ENCODE results near the gene C4orf33. TPM values are rescaled to one million over a fixed set of nuclear protein-coding genes. Genes with fewer than 3 reads are reported as not detected.
"Not testable (repeated sequence)": the region's sequence is repeated elsewhere in the genome, so short reads cannot be mapped to it uniquely, and the experiment has no call there.

Gene C4orf33
- polyA plus RNA-seq: 10 to 100 TPM; 15.4 to 35.6 (median 17.0) TPM
- long read RNA-seq, donor 1, full-length matches to known transcripts: 6 of 6 reads
- long read RNA-seq, donor 1, partial matches to known transcripts: 0 of 6 reads
- long read RNA-seq, donor 1, other reads (novel, unspliced or antisense): 0 of 6 reads
- long read RNA-seq, donor 2, full-length matches to known transcripts: 3 of 3 reads
- long read RNA-seq, donor 2, partial matches to known transcripts: 0 of 3 reads
- long read RNA-seq, donor 2, other reads (novel, unspliced or antisense): 0 of 3 reads
- long read RNA-seq, donor 3, partial matches to known transcripts: 0 of 5 reads
- long read RNA-seq, donor 3, other reads (novel, unspliced or antisense): 0 of 5 reads
- long read RNA-seq, donor 4: 0 reads
- long read RNA-seq, donor 5: 0 reads
- long read RNA-seq, donor 6, full-length matches to known transcripts: 2 of 2 reads
- long read RNA-seq, donor 6, partial matches to known transcripts: 0 of 2 reads
- long read RNA-seq, donor 6, other reads (novel, unspliced or antisense): 0 of 2 reads
- long read RNA-seq, donor 7, partial matches to known transcripts: 0 of 2 reads
- long read RNA-seq, donor 7, other reads (novel, unspliced or antisense): 0 of 2 reads
- long read RNA-seq, donor 8: 0 reads
- long read RNA-seq, donor 9: 0 reads
- long read RNA-seq, donor 10, full-length matches to known transcripts: 4 of 4 reads
- long read RNA-seq, donor 10, partial matches to known transcripts: 0 of 4 reads
- long read RNA-seq, donor 10, other reads (novel, unspliced or antisense): 0 of 4 reads

GRCh38 chr4:129095811-129096454 is at the start of gene C4orf33:
Gene C4orf33 (plus strand): TSS chr4:129096152. CDS start chr4:129102611, 6,459 bp downstream.
- peak; percentile 86 to 91 for DNase-seq
- WGBS, 3 donors: 0 to 2% (median 1%) methylated on average over 14 of the region's 14 CpGs
- H3K4me1 ChIP-seq (ENCODE audit: control insufficient read depth in 3 of 3, insufficient read depth in 2 of 3, low read depth in 1 of 3, low read length in 2 of 3): peaks cover 4 to 7% (median 4%) of the 10 kb centered on the region in 3 donors
- peak within 1 kb of the TSS; percentile 27 to 63 (median 54) for H3K4me3 ChIP-seq (ENCODE audit: low read depth in 1 of 3, low read length in 3 of 3)
- no peaks in the 10 kb centered on the region for H3K9me3 ChIP-seq (ENCODE audit: control insufficient read depth in 2 of 2, insufficient read depth in 1 of 2, low read depth in 1 of 2, low read length in 1 of 2)
- H3K27ac ChIP-seq (ENCODE audit: low read depth in 1 of 3, low read length in 2 of 3): peak within 1 kb of the TSS; percentile 78 to 80 (median 79)
- no peak for FAIRE-seq
- H3K27me3 ChIP-seq (ENCODE audit: control insufficient read depth in 3 of 3, insufficient read depth in 3 of 3, low read length in 3 of 3): no peaks in the 10 kb centered on the region
- no peaks in the 10 kb centered on the region for H3K36me3 ChIP-seq (ENCODE audit: control insufficient read depth in 3 of 3, insufficient read depth in 2 of 3, low read depth in 1 of 3, low read length in 3 of 3)

- DNase-seq: no peak
Measured at GRCh38 chr4:129059028-129059427, 36.9 kb upstream of the C4orf33 start.

GRCh38 chr4:129062580-129062979 is 33.4 kb upstream of the C4orf33 start:
- WGBS, 3 donors: 99% methylated on average over 3 of the region's 3 CpGs
- FAIRE-seq (no peak), DNase-seq (no peak)
- H3K4me3 ChIP-seq (ENCODE audit: low read depth in 1 of 3, low read length in 3 of 3): no peak overlapping the region
- no peak overlapping the region for H3K27ac ChIP-seq (ENCODE audit: low read depth in 1 of 3, low read length in 2 of 3)
- H3K27me3 ChIP-seq (ENCODE audit: control insufficient read depth in 3 of 3, insufficient read depth in 3 of 3, low read length in 3 of 3): no peaks in the 10 kb centered on the region
- no peaks in the 10 kb centered on the region for H3K4me1 ChIP-seq (ENCODE audit: control insufficient read depth in 3 of 3, insufficient read depth in 2 of 3, low read depth in 1 of 3, low read length in 2 of 3)
- peaks cover 0 to 18% (median 2%) of the 10 kb centered on the region in 3 donors for H3K36me3 ChIP-seq (ENCODE audit: control insufficient read depth in 3 of 3, insufficient read depth in 2 of 3, low read depth in 1 of 3, low read length in 3 of 3)
- H3K9me3 ChIP-seq (ENCODE audit: control insufficient read depth in 2 of 2, insufficient read depth in 1 of 2, low read depth in 1 of 2, low read length in 1 of 2): peaks cover 2 to 33% of the 10 kb centered on the region in 2 donors

More at GRCh38 chr4:129059028-129059427, 36.9 kb upstream of the C4orf33 start:
- Histone ChIP-seq H3K9me3 (ENCODE audit: control insufficient read depth in 2 of 2, insufficient read depth in 1 of 2, low read depth in 1 of 2, low read length in 1 of 2) (peaks cover 2 to 51% of the 10 kb centered on the region in 2 donors), H3K27me3 (ENCODE audit: control insufficient read depth in 3 of 3, insufficient read depth in 3 of 3, low read length in 3 of 3) (no peaks in the 10 kb centered on the region), H3K4me1 (ENCODE audit: control insufficient read depth in 3 of 3, insufficient read depth in 2 of 3, low read depth in 1 of 3, low read length in 2 of 3) (no peaks in the 10 kb centered on the region), H3K36me3 (ENCODE audit: control insufficient read depth in 3 of 3, insufficient read depth in 2 of 3, low read depth in 1 of 3, low read length in 3 of 3) (peaks cover 0 to 23% (median 2%) of the 10 kb centered on the region in 3 donors), H3K27ac (ENCODE audit: low read depth in 1 of 3, low read length in 2 of 3) (no peak overlapping the region), H3K4me3 (ENCODE audit: low read depth in 1 of 3, low read length in 3 of 3) (no peak overlapping the region)
- FAIRE-seq: no peak

GRCh38 chr4:129063640-129064039 is 32.3 kb upstream of the C4orf33 start:
- no peaks in the 10 kb centered on the region for H3K27me3 ChIP-seq (ENCODE audit: control insufficient read depth in 3 of 3, insufficient read depth in 3 of 3, low read length in 3 of 3)
- H3K4me3 ChIP-seq (ENCODE audit: low read depth in 1 of 3, low read length in 3 of 3): no peak overlapping the region
- H3K36me3 ChIP-seq (ENCODE audit: control insufficient read depth in 3 of 3, insufficient read depth in 2 of 3, low read depth in 1 of 3, low read length in 3 of 3): peaks cover 0 to 18% (median 2%) of the 10 kb centered on the region in 3 donors
- no peak for DNase-seq
- no peaks in the 10 kb centered on the region for H3K4me1 ChIP-seq (ENCODE audit: control insufficient read depth in 3 of 3, insufficient read depth in 2 of 3, low read depth in 1 of 3, low read length in 2 of 3)
- no peak for FAIRE-seq
- peaks cover 2 to 30% of the 10 kb centered on the region in 2 donors for H3K9me3 ChIP-seq (ENCODE audit: control insufficient read depth in 2 of 2, insufficient read depth in 1 of 2, low read depth in 1 of 2, low read length in 1 of 2)
- no peak overlapping the region for H3K27ac ChIP-seq (ENCODE audit: low read depth in 1 of 3, low read length in 2 of 3)
- WGBS, 3 donors: 95 to 100% (median 96%) methylated on average over 2 of the region's 2 CpGs

GRCh38 chr4:129064717-129065116 is 31.2 kb upstream of the C4orf33 start:
- H3K36me3 ChIP-seq (ENCODE audit: control insufficient read depth in 3 of 3, insufficient read depth in 2 of 3, low read depth in 1 of 3, low read length in 3 of 3): peaks cover 0 to 18% (median 2%) of the 10 kb centered on the region in 3 donors
- H3K9me3 ChIP-seq (ENCODE audit: control insufficient read depth in 2 of 2, insufficient read depth in 1 of 2, low read depth in 1 of 2, low read length in 1 of 2): peaks cover 2 to 30% of the 10 kb centered on the region in 2 donors
- no peaks in the 10 kb centered on the region for H3K4me1 ChIP-seq (ENCODE audit: control insufficient read depth in 3 of 3, insufficient read depth in 2 of 3, low read depth in 1 of 3, low read length in 2 of 3)
- no peak for DNase-seq
- H3K4me3 ChIP-seq (ENCODE audit: low read depth in 1 of 3, low read length in 3 of 3): no peak overlapping the region
- H3K27me3 ChIP-seq (ENCODE audit: control insufficient read depth in 3 of 3, insufficient read depth in 3 of 3, low read length in 3 of 3): no peaks in the 10 kb centered on the region
- FAIRE-seq: no peak
- H3K27ac ChIP-seq (ENCODE audit: low read depth in 1 of 3, low read length in 2 of 3): no peak overlapping the region

DNA sequence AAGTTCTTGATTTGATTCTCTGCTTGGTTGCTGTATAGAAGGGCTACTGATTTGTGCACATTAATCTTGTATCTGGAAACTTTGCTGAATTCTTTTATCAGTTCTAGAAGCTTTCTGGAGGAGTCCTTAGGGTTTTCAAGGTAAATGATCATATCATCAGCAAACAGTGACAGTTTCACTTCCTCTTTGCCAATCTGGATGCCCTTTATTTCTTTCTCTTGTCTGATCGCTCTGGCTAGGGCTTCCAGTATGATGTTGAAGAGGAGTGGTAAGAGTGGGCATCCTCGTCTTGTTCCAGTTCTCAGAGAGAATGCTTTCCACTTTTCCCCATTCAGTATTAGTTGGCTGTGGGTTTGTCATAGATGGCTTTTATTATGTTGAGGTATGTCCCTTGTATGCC is 26.4 kb upstream of the C4orf33 start:
- not testable (repeated sequence) for H3K4me1 ChIP-seq (ENCODE audit: control insufficient read depth in 3 of 3, insufficient read depth in 2 of 3, low read depth in 1 of 3, low read length in 2 of 3); H3K9me3 ChIP-seq (ENCODE audit: control insufficient read depth in 2 of 2, insufficient read depth in 1 of 2, low read depth in 1 of 2, low read length in 1 of 2); H3K36me3 ChIP-seq (ENCODE audit: control insufficient read depth in 3 of 3, insufficient read depth in 2 of 3, low read depth in 1 of 3, low read length in 3 of 3); DNase-seq; H3K4me3 ChIP-seq (ENCODE audit: low read depth in 1 of 3, low read length in 3 of 3); FAIRE-seq; H3K27me3 ChIP-seq (ENCODE audit: control insufficient read depth in 3 of 3, insufficient read depth in 3 of 3, low read length in 3 of 3); H3K27ac ChIP-seq (ENCODE audit: low read depth in 1 of 3, low read length in 2 of 3)
- 92 to 96% (median 93%) methylated on average over 2 of the region's 2 CpGs for WGBS, 3 donors

- Histone ChIP-seq H3K9me3 (ENCODE audit: control insufficient read depth in 2 of 2, insufficient read depth in 1 of 2, low read depth in 1 of 2, low read length in 1 of 2) (peaks cover 0 to 24% of the 10 kb centered on the region in 2 donors), H3K4me3 (ENCODE audit: low read depth in 1 of 3, low read length in 3 of 3) (no peak overlapping the region), H3K27ac (ENCODE audit: low read depth in 1 of 3, low read length in 2 of 3) (no peak overlapping the region), H3K36me3 (ENCODE audit: control insufficient read depth in 3 of 3, insufficient read depth in 2 of 3, low read depth in 1 of 3, low read length in 3 of 3) (peaks cover 5 to 19% (median 10%) of the 10 kb centered on the region in 3 donors), H3K27me3 (ENCODE audit: control insufficient read depth in 3 of 3, insufficient read depth in 3 of 3, low read length in 3 of 3) (no peaks in the 10 kb centered on the region), H3K4me1 (ENCODE audit: control insufficient read depth in 3 of 3, insufficient read depth in 2 of 3, low read depth in 1 of 3, low read length in 2 of 3) (no peaks in the 10 kb centered on the region)
- no peak for DNase-seq
- FAIRE-seq: no peak
Measured at GRCh38 chr4:129077326-129077725, 18.6 kb upstream of the C4orf33 start.

GRCh38 chr4:129080129-129080528 is 15.8 kb upstream of the C4orf33 start:
- no peak overlapping the region for H3K27ac ChIP-seq (ENCODE audit: low read depth in 1 of 3, low read length in 2 of 3)
- DNase-seq: no peak
- no peaks in the 10 kb centered on the region for H3K27me3 ChIP-seq (ENCODE audit: control insufficient read depth in 3 of 3, insufficient read depth in 3 of 3, low read length in 3 of 3)
- no peak for FAIRE-seq
- no peaks in the 10 kb centered on the region for H3K4me1 ChIP-seq (ENCODE audit: control insufficient read depth in 3 of 3, insufficient read depth in 2 of 3, low read depth in 1 of 3, low read length in 2 of 3)
- no peak overlapping the region for H3K4me3 ChIP-seq (ENCODE audit: low read depth in 1 of 3, low read length in 3 of 3)
- H3K9me3 ChIP-seq (ENCODE audit: control insufficient read depth in 2 of 2, insufficient read depth in 1 of 2, low read depth in 1 of 2, low read length in 1 of 2): peaks cover 0 to 16% of the 10 kb centered on the region in 2 donors
- peaks cover 3 to 17% (median 10%) of the 10 kb centered on the region in 3 donors for H3K36me3 ChIP-seq (ENCODE audit: control insufficient read depth in 3 of 3, insufficient read depth in 2 of 3, low read depth in 1 of 3, low read length in 3 of 3)

Measured in small intestine (tissue), 16 donors.